GM12801 (cell line): ENCODE measurements around the gene RBM4.

Experiments used
- TF ChIP-seq, protein P1 (sequence below): IDR thresholded peaks from one replicate; pipeline ENCODE4 v1.5.1; 2011; ENCODE audit warnings: control low read depth; ENCODE audit not compliant: insufficient read length; ENCODE audit errors: extremely low read depth

The RBM4 gene

GRCh38 chr11:66651016-66651415 is 12.5 kb downstream of the RBM4 start:
- TF ChIP-seq, protein P1, sequence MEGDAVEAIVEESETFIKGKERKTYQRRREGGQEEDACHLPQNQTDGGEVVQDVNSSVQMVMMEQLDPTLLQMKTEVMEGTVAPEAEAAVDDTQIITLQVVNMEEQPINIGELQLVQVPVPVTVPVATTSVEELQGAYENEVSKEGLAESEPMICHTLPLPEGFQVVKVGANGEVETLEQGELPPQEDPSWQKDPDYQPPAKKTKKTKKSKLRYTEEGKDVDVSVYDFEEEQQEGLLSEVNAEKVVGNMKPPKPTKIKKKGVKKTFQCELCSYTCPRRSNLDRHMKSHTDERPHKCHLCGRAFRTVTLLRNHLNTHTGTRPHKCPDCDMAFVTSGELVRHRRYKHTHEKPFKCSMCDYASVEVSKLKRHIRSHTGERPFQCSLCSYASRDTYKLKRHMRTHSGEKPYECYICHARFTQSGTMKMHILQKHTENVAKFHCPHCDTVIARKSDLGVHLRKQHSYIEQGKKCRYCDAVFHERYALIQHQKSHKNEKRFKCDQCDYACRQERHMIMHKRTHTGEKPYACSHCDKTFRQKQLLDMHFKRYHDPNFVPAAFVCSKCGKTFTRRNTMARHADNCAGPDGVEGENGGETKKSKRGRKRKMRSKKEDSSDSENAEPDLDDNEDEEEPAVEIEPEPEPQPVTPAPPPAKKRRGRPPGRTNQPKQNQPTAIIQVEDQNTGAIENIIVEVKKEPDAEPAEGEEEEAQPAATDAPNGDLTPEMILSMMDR, result no peak

DNA sequence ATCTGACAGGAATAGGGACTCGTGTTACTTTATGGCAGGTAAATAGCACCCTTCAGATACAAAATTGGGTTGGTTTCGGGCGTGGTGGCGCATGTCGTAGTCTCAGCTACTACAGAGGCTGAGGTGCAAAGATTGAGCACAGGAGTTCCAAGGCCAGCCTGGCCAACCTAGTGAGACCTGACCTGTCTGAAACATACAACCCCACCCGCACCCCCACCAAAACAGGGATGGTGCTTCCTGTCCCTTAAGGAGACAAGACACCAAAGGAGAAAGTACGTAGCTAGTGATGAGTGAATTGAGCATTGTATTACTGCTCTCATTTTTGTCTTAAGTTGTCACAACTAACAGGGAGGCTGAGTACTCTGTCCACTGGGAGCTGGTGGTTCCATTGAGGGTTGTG is 14.1 kb downstream of the RBM4 start:
- TF ChIP-seq, protein P1, result no peak

DNA sequence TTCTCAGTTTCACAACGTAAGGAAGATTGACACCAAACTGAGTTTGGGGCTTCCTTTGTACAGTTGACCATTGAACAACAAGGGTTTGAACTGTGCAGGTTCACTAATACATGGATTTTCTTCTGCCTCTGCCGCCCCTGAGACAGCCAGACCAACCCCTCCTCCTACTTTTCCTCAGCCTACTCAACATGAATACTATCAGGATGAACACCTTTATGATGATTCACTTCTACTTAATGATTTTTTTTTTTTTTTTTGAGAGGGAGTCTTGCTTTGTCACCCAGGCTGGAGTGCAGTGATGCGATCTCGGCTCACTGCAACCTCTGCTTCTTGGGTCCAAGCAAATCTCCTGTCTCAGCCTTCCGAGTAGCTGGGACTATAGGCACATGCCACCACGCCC is 14.6 kb downstream of the RBM4 start:
- TF ChIP-seq, protein P1, result no peak

- TF ChIP-seq, protein P1, result no peak
Measured at GRCh38 chr11:66659763-66660162, 21.3 kb downstream of the RBM4 start.

DNA sequence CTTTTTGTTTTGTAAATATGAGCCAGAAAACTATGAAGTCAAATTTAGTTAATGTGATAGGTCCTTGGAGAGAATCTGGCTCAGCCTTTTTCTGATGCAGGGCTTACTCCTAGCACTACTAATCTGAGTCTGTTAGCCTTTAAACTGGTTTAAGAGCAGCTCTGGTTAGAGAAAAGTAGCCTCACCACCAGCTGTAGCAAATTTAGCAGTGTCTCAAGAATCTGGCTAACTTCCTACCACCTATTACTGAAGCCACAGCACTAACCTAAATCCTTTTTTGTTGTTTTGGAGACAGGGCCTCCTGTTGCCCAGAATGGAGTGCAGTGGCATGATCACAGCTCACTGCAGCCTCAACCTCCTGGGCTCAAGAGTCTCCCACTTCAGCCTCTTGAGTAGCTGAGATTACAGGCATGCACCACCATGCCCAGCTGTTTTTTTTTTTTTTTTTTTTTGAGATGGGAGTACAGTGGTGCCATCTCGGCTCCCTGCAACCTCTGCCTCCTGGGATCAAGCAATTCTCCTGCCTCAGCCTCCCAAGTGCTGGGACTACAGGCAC is 25.3 kb downstream of the RBM4 start:
- TF ChIP-seq, protein P1, result no peak

GRCh38 chr11:66665369-66665768 is 26.9 kb downstream of the RBM4 start:
- TF ChIP-seq, protein P1, result no peak

DNA sequence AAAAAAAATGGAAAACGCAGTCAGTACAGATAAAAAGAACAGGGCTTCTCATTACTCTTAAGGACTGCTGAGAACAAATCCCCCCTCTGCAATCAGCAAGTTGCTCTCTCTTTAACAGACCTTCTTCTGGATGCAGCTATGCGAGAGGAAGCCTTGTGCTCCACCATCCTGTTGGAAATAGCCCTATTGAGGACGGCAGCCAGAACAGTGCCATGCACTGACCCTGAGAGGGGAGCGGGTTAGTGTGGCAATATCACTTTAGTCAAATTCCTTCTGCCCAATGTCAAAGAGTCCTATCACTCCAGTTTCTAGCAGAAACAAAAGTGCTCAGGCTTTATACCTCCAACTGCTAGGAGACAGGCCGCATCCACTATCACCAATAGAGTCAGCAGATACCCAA is 32.3 kb downstream of the RBM4 start:
- TF ChIP-seq, protein P1, result no peak
